GM12892 (cell line): Measurements from ENCODE around the gene CCDC137.

Experiments
- POLR2A ChIP-seq: IDR thresholded peaks from 2 replicates; pipeline ENCODE4 v1.6.1; 2011; ENCODE audit warnings: low read depth, low read length, control low read depth
- POLR2AphosphoS5 ChIP-seq: IDR thresholded peaks from 2 replicates; pipeline ENCODE4 v1.6.1; 2011; ENCODE audit warnings: low read depth, low read length, control low read depth
- TAF1 ChIP-seq: IDR thresholded peaks from 2 replicates; pipeline ENCODE4 v1.6.1; 2011; ENCODE audit warnings: low read depth, mild to moderate bottlenecking, control low read depth, low read length, borderline replicate concordance

DNA sequence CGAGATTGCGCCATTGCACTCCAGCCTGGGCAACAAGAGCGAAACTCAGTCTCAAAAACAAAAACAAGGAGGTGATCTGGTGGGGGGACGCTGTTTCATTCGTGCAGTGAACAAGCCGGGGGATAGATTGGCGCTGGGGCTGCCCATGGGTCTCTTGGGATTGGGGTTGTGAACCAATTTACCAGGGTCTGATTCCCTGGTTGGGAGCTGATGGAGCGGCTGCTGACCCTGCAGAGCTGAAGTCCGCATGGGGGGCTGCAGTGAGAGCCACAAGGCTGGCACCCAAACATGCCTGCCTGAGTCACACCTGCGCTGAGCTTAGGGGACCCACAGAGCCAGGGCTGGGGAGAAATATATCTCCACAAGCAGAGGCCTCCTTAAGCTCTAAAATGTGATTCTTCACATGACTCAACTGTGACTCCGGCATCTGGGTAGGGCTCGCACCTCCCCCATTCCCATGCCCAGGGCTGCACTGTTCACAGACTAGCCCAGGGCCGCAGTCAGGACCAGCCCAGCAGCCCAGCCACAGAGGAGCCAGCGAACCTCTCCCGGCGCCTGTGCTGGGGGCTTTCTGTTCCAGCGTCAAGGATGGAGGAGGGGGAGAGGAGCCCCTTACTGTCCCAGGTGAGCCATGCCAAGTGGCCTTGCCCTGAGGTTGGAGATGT lies 24.6 kb upstream of the CCDC137 start:
- TF ChIP-seq POLR2A, result no peak
- no peak for TF ChIP-seq POLR2AphosphoS5
- TF ChIP-seq TAF1, result no peak
